A673 (cell line): Measurements from ENCODE around the gene ATP1B4.

Experiments
- CTCF ChIP-seq: fragments of 300-800, 200-600 bp; sonication (generic); conservative IDR thresholded peaks from 2 replicates; pipeline ENCODE4 v1.5.1; 2017; ENCODE audit warnings: low read depth, mild to moderate bottlenecking, antibody characterized with exemption, low read length, moderate library complexity, mixed read lengths
- EZH2 ChIP-seq: fragments of 200-600 bp; sonication (generic); IDR thresholded peaks from 2 replicates; pipeline ENCODE4 v1.6.1; 2017; ENCODE audit warnings: borderline replicate concordance, low read depth, mild to moderate bottlenecking, mixed read lengths, antibody characterized with exemption, low read length; ENCODE audit not compliant: poor library complexity, severe bottlenecking

GRCh38 chrX:120419463-120419862, 57.6 kb downstream of the ATP1B4 start:
- no peak for TF ChIP-seq CTCF
- no peak for TF ChIP-seq EZH2
